Sigmoid colon (tissue), 4 donors: ENCODE measurements around the gene ERG28.

Experiments used
- CTCF ChIP-seq, 4 experiments: fragments of 450-650 bp in 3 of 4; fragments of 200-600 bp in 1 of 4; IDR thresholded peaks; one replicate each; pipeline ENCODE4 v1.5.1; 2016 to 2019; ENCODE audit warnings: antibody characterized with exemption in 4 of 4, mild to moderate bottlenecking in 3 of 4, moderate library complexity in 2 of 4
- EP300 ChIP-seq, 4 donors: sonication (generic); formaldehyde crosslinking; IDR thresholded peaks; one replicate each; pipeline ENCODE4 v1.6.1; 2017; ENCODE audit warnings: antibody characterized with exemption in 4 of 4
- POLR2A ChIP-seq, 2 donors: fragments of 450-650 bp; IDR thresholded peaks; one replicate each; pipeline ENCODE4 v1.6.1; 2016; ENCODE audit warnings: antibody characterized with exemption in 2 of 2, mild to moderate bottlenecking in 2 of 2, moderate library complexity in 2 of 2
- POLR2AphosphoS5 ChIP-seq, 4 donors: sonication (generic); formaldehyde crosslinking; IDR thresholded peaks; one replicate each; pipeline ENCODE4 v1.6.1; 2017; ENCODE audit warnings: antibody characterized with exemption in 4 of 4

- TF ChIP-seq POLR2A (IDR thresholded peaks at IDR 0.05) (no peak), CTCF (IDR thresholded peaks at IDR 0.05) (no peak), EP300 (IDR thresholded peaks at IDR 0.05) (no peak), POLR2AphosphoS5 (IDR thresholded peaks at IDR 0.05) (no peak)
Observed at GRCh38 chr14:75625034-75625433, 35.6 kb downstream of the ERG28 start.
